Ishikawa (cell line): ENCODE measurements around the gene AURKAIP1.

Experiments
- CEBPB ChIP-seq: IDR thresholded peaks from 2 replicates; pipeline ENCODE4 v1.6.1; 2012
- EGR1 ChIP-seq: IDR thresholded peaks from 2 replicates; pipeline ENCODE4 v1.6.1; 2012
- RAD21 ChIP-seq: IDR thresholded peaks from 2 replicates; pipeline ENCODE4 v1.6.1; 2012; ENCODE audit warnings: low read depth
- TCF12 ChIP-seq: IDR thresholded peaks from 2 replicates; pipeline ENCODE4 v1.6.1; 2012; ENCODE audit warnings: low read depth
- ZBTB7A ChIP-seq: IDR thresholded peaks from 2 replicates; pipeline ENCODE4 v1.6.1; 2012; ENCODE audit warnings: low read depth
- TF ChIP-seq, protein P1 (sequence below): IDR thresholded peaks from 2 replicates; pipeline ENCODE4 v1.6.1; 2012; ENCODE audit warnings: low read depth, mild to moderate bottlenecking

DNA sequence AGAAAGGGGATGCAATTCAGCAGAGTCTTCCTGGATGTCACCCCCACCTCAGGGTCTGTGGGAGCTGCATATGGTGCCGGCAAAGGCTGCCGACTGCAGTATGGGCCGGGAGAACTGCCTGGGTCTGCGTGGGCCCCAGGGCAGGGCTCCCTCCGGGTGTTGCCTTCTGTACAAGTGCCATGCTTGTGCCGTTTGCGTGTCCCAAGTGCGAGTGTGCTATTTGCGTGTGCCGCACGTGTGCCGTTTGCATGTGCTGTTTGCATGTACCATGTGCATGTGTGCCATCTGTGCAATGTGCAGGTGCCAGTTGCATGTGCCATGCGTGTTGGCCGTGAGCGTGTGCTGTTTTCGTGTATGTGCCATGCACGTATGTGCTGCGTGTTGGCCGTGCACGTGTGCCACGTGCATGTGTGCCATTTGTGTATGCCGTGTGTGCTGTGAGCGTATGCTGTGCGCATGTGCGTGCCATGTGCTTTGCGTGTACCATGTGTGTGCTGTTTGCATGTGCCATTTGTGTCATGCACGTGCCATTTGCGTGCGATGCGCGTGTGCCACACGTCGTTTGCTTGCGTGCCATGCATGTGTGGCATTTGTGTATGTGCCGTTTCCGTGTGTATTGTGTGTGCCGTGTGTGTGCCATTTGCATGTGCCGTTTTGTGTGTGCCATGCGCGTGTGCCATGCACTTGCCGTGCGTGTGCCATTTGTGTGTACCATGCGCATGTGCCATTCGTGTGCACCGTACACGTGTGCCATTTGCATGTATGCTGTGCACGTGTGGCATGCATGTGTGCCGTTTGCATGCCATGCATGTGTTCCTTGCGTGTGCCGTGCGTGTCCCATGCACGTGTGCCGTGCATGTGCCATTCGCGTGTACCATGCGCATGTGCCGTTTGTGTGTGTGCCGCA is 45.5 kb downstream of the AURKAIP1 start:
- TF ChIP-seq EGR1 (no peak), CEBPB (no peak), RAD21 (no peak), TCF12 (no peak), ZBTB7A (no peak)
- TF ChIP-seq, protein P1, sequence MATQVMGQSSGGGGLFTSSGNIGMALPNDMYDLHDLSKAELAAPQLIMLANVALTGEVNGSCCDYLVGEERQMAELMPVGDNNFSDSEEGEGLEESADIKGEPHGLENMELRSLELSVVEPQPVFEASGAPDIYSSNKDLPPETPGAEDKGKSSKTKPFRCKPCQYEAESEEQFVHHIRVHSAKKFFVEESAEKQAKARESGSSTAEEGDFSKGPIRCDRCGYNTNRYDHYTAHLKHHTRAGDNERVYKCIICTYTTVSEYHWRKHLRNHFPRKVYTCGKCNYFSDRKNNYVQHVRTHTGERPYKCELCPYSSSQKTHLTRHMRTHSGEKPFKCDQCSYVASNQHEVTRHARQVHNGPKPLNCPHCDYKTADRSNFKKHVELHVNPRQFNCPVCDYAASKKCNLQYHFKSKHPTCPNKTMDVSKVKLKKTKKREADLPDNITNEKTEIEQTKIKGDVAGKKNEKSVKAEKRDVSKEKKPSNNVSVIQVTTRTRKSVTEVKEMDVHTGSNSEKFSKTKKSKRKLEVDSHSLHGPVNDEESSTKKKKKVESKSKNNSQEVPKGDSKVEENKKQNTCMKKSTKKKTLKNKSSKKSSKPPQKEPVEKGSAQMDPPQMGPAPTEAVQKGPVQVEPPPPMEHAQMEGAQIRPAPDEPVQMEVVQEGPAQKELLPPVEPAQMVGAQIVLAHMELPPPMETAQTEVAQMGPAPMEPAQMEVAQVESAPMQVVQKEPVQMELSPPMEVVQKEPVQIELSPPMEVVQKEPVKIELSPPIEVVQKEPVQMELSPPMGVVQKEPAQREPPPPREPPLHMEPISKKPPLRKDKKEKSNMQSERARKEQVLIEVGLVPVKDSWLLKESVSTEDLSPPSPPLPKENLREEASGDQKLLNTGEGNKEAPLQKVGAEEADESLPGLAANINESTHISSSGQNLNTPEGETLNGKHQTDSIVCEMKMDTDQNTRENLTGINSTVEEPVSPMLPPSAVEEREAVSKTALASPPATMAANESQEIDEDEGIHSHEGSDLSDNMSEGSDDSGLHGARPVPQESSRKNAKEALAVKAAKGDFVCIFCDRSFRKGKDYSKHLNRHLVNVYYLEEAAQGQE = no peak
